ENCODE results near the gene NPY5R.
A peak's percentile ranks its signal among the peaks of the same experiment; 100 is the strongest.

Gene NPY5R

GRCh38 chr4:163356104-163356503 lies 12.4 kb downstream of the NPY5R start:
- DNase-seq (ENCODE audit: low read depth) = no peak
- no peak overlapping the region for H3K4me3 ChIP-seq (ENCODE audit: low read depth, low read length)
- TF ChIP-seq CTCF (conservative IDR thresholded peaks at IDR 0.05; ENCODE audit: low read depth, low read length) = peak; percentile 16

GRCh38 chr4:163367651-163368050 lies 24.0 kb downstream of the NPY5R start:
- no peak for DNase-seq (ENCODE audit: low read depth)
- TF ChIP-seq CTCF (conservative IDR thresholded peaks at IDR 0.05; ENCODE audit: low read depth, low read length) = no peak

GRCh38 chr4:163372029-163372428 lies 28.3 kb downstream of the NPY5R start:
- H3K4me3 ChIP-seq (ENCODE audit: low read depth, low read length) = no peak overlapping the region
- DNase-seq (ENCODE audit: low read depth) = no peak
- no peak for TF ChIP-seq CTCF (conservative IDR thresholded peaks at IDR 0.05; ENCODE audit: low read depth, low read length)

More at GRCh38 chr4:163367651-163368050, 24.0 kb downstream of the NPY5R start:
- no peak overlapping the region for H3K4me3 ChIP-seq (ENCODE audit: low read depth, low read length)

GRCh38 chr4:163378661-163379060 lies 35.0 kb downstream of the NPY5R start:
- no peak for TF ChIP-seq CTCF (conservative IDR thresholded peaks at IDR 0.05; ENCODE audit: low read depth, low read length)
- DNase-seq (ENCODE audit: low read depth) = no peak
- H3K4me3 ChIP-seq (ENCODE audit: low read depth, low read length) = no peak overlapping the region

- no peak overlapping the region for H3K4me3 ChIP-seq (ENCODE audit: low read depth, low read length)
- no peak for DNase-seq (ENCODE audit: low read depth)
- no peak for TF ChIP-seq CTCF (conservative IDR thresholded peaks at IDR 0.05; ENCODE audit: low read depth, low read length)
Measured at GRCh38 chr4:163380703-163381102, 37.0 kb downstream of the NPY5R start.

- no peak for TF ChIP-seq CTCF (conservative IDR thresholded peaks at IDR 0.05; ENCODE audit: low read depth, low read length)
- no peak for DNase-seq (ENCODE audit: low read depth)
- no peak overlapping the region for H3K4me3 ChIP-seq (ENCODE audit: low read depth, low read length)
Measured at GRCh38 chr4:163382178-163382869, 38.6 kb downstream of the NPY5R start.

- H3K4me3 ChIP-seq (ENCODE audit: low read depth, low read length) = no peak overlapping the region
- no peak for DNase-seq (ENCODE audit: low read depth)
- no peak for TF ChIP-seq CTCF (conservative IDR thresholded peaks at IDR 0.05; ENCODE audit: low read depth, low read length)
Measured at GRCh38 chr4:163384434-163384833, 40.7 kb downstream of the NPY5R start.
